HCT116 (cell line): ENCODE data around the gene SUSD3. TPM values are rescaled to one million over a fixed set of nuclear protein-coding genes. Genes with fewer than 3 reads are reported as not detected.

Experiments
- ATAC-seq: fragments of 200-7000 bp; cut with Tn5 transposase; 2 replicates; pipeline ENCODE4 v1.9.1; 2020; ENCODE audit warnings: mild to moderate bottlenecking, moderate library complexity
- BruUV-seq: library from RNA; stranded (reverse); fragments of 400-500 nt; replicated peaks from 2 replicates; lab custom pipeline; 2021; lab: Mats Ljungman, UMichigan
- CTCF ChIA-PET: fragments of 300-600 bp; sonication (Branson Sonifier 250); formaldehyde crosslinking; loops from one replicate; lab custom pipeline; 2021; ENCODE audit warnings: antibody characterized with exemption; lab: Charles Lee
- POLR2A ChIA-PET: fragments of 300-600, 350-600 bp; sonication (Branson Sonifier 250); formaldehyde crosslinking; loops from one replicate; lab custom pipeline; 2021; ENCODE audit warnings: antibody characterized with exemption; lab: Charles Lee
- RAD21 ChIA-PET, 2 experiments: fragments of 300-600 bp; sonication (Branson Sonifier 250); formaldehyde crosslinking; loops; one replicate each; lab custom pipeline; 2023; ENCODE audit warnings: low total read pairs in 2 of 2; ENCODE audit not compliant: uncharacterized antibody in 2 of 2, unreplicated experiment in 2 of 2, low non-redundant PET in 1 of 2; lab: Charles Lee
- DNase-seq: peaks from one replicate; pipeline ENCODE4 v3.0.0-alpha.2; 2010; ENCODE audit warnings: low read depth, low spot score
- H2AFZ ChIP-seq: fragments of 200-600 bp; shearing (Covaris generic), sonication (generic); 2 replicates; pipeline ENCODE4 v1.6.1; 2017; ENCODE audit warnings: low read depth, mixed run types, mixed read lengths, antibody characterized with exemption, low read length; ENCODE audit not compliant: poor library complexity, severe bottlenecking
- H3K27ac ChIP-seq: 2 replicates; pipeline ENCODE4 v1.5.1; 2012; ENCODE audit warnings: low read depth, low read length
- H3K27me3 ChIP-seq: fragments of 200-600 bp; sonication (generic); 2 replicates; pipeline ENCODE4 v1.6.1; 2016; ENCODE audit warnings: mixed run types, low read length, mixed read lengths; ENCODE audit not compliant: insufficient read depth
- H3K36me3 ChIP-seq, 2 experiments: fragments of 200-500 bp in 1 of 2; fragments of 200-600 bp in 1 of 2; sonication (Bioruptor generic) in 1 of 2; sonication (generic) in 1 of 2; 2 replicates each; pipeline versions ENCODE4 v1.5.1 to v1.6.1; 2014 to 2016; ENCODE audit warnings: low read length in 2 of 2, inconsistent platforms in 1 of 2, mixed read lengths in 1 of 2, mixed run types in 1 of 2; ENCODE audit not compliant: insufficient read depth in 2 of 2, control insufficient read depth in 1 of 2
- H3K4me1 ChIP-seq, 2 experiments: fragments of 200-600 bp in 1 of 2; sonication (generic) in 1 of 2; 2 replicates each; pipeline versions ENCODE4 v1.5.1 to v1.6.1; 2012 to 2017; ENCODE audit warnings: low read length in 2 of 2, inconsistent platforms in 1 of 2, mild to moderate bottlenecking in 1 of 2, mixed read lengths in 1 of 2, mixed run types in 1 of 2, moderate library complexity in 1 of 2; ENCODE audit not compliant: insufficient read depth in 2 of 2, control insufficient read depth in 1 of 2
- H3K4me2 ChIP-seq: fragments of 200-600 bp; sonication (generic); 2 replicates; pipeline ENCODE4 v1.6.1; 2017; ENCODE audit warnings: mixed run types, low read length, mixed read lengths
- H3K4me3 ChIP-seq, 2 experiments: fragments of 200-600 bp in 1 of 2; sonication (generic) in 1 of 2; replicated peaks in 1 of 2; 2 replicates each; pipeline ENCODE4 v1.5.1; 2011 to 2016; ENCODE audit warnings: low read length in 2 of 2, control low read depth in 1 of 2, low read depth in 1 of 2, mild to moderate bottlenecking in 1 of 2, mixed read lengths in 1 of 2, mixed run types in 1 of 2
- H3K79me2 ChIP-seq: fragments of 200-600 bp; sonication (generic); 2 replicates; pipeline ENCODE4 v1.6.1; 2017; ENCODE audit warnings: mild to moderate bottlenecking, mixed run types, low read length, moderate library complexity, mixed read lengths; ENCODE audit not compliant: insufficient read depth
- H3K9ac ChIP-seq: fragments of 200-600 bp; sonication (generic); 2 replicates; pipeline ENCODE4 v1.6.1; 2016; ENCODE audit warnings: low read length, mixed read lengths
- H3K9me2 ChIP-seq: fragments of 200-600 bp; sonication (generic), shearing (Covaris generic); 2 replicates; pipeline ENCODE4 v1.6.1; 2017; ENCODE audit warnings: mixed run types, mild to moderate bottlenecking, moderate library complexity; ENCODE audit not compliant: insufficient read depth
- H3K9me3 ChIP-seq, 2 experiments: fragments of 200-500 bp in 1 of 2; fragments of 200-600 bp in 1 of 2; sonication (Bioruptor generic) in 1 of 2; sonication (generic) in 1 of 2; 2 replicates each; pipeline ENCODE4 v1.6.1; 2014 to 2017; ENCODE audit warnings: low read length in 2 of 2, mixed read lengths in 2 of 2, inconsistent platforms in 1 of 2, low read depth in 1 of 2, mild to moderate bottlenecking in 1 of 2, mixed run types in 1 of 2, moderate library complexity in 1 of 2; ENCODE audit not compliant: control insufficient read depth in 1 of 2, insufficient read depth in 1 of 2
- H4K20me1 ChIP-seq: fragments of 200-600 bp; sonication (generic), shearing (Covaris generic); 2 replicates; pipeline ENCODE4 v1.6.1; 2017; ENCODE audit warnings: mixed run types, mild to moderate bottlenecking, moderate library complexity; ENCODE audit not compliant: insufficient read depth
- CTCF ChIP-seq, 3 experiments: fragments of 200-600 bp in 1 of 3; sonication (generic) in 1 of 3; IDR thresholded peaks in 2 of 3; conservative IDR thresholded peaks in 1 of 3; 2 replicates each; pipeline ENCODE4 v1.5.1; 2012 to 2017; ENCODE audit warnings: low read depth in 2 of 3, low read length in 2 of 3, antibody characterized with exemption in 1 of 3, borderline replicate concordance in 1 of 3, control low read depth in 1 of 3, mild to moderate bottlenecking in 1 of 3, mixed read lengths in 1 of 3, mixed run types in 1 of 3, moderate library complexity in 1 of 3; ENCODE audit not compliant: insufficient read depth in 1 of 3
- ELF1 ChIP-seq: IDR thresholded peaks from 2 replicates; pipeline ENCODE4 v1.6.1; 2012; ENCODE audit warnings: low read depth, borderline replicate concordance
- EZH2phosphoT487 ChIP-seq: fragments of 200-600 bp; IDR thresholded peaks from 2 replicates; pipeline ENCODE4 v1.6.1; 2018; ENCODE audit warnings: antibody characterized with exemption, borderline replicate concordance
- JUND ChIP-seq: IDR thresholded peaks from 2 replicates; pipeline ENCODE4 v1.6.1; 2012
- POLR2AphosphoS5 ChIP-seq: IDR thresholded peaks from 2 replicates; pipeline ENCODE4 v1.6.1; 2011; ENCODE audit warnings: mild to moderate bottlenecking, low read depth, low read length, moderate library complexity
- TCF7L2 ChIP-seq: IDR thresholded peaks from 2 replicates; pipeline ENCODE4 v1.7.0; 2011; ENCODE audit warnings: borderline replicate concordance, inconsistent platforms; ENCODE audit not compliant: insufficient read depth, insufficient read length; ENCODE audit errors: extremely low read depth
- intact Hi-C: fragments of 100-400 bp; cut with micrococcal nuclease; formaldehyde crosslinking; loops from 2 replicates; pipeline ENCODE4 v1.10.0; 2022
- total RNA-seq: library from RNA; stranded (reverse); gene quantifications from one replicate; pipeline ENCODE4 v1.2.1, GENCODE V29; 2021; ENCODE audit not compliant: unreplicated experiment

The SUSD3 gene
- total RNA-seq, 1 experiment from 2014 or later: 11.3 TPM

- Histone ChIP-seq H3K79me2 (no peaks in the 10 kb centered on the region; the same call in 1 of the 2 replicates), H3K4me1 (peaks cover 11 to 13% of the 10 kb centered on the region in 2 experiments; a peak in 3 of 4 replicates), H3K27ac (no peak overlapping the region), H3K27me3 (no peaks in the 10 kb centered on the region), H2AFZ (no peak overlapping the region), H3K4me3 (no peak overlapping the region), H3K9me2 (no peaks in the 10 kb centered on the region), H3K9me3 (no peaks in the 10 kb centered on the region), H3K36me3 (no peaks in the 10 kb centered on the region; a peak in 1 of 4 replicates)
- ChIA-PET POLR2A (interaction anchor here (1.3 kb wide), 1 partner anchor 8 kb away, joined by 3 read pairs; the partner anchor contains the start of gene NINJ1), CTCF (no interaction called here)
- intact Hi-C loops: no loop called here
- no TSS peak for BruUV-seq
- TF ChIP-seq CTCF (IDR thresholded peaks at IDR 0.05 in 2 of 3, conservative IDR thresholded peaks at IDR 0.05 in 1 of 3; ENCODE audit: borderline replicate concordance in 1 of 3, insufficient read depth in 1 of 3, low read depth in 2 of 3, low read length in 2 of 3): no peak
- no peak for TF ChIP-seq JUND
- no peak for TF ChIP-seq EZH2phosphoT487
- no peak for TF ChIP-seq POLR2AphosphoS5
- TF ChIP-seq TCF7L2: no peak
- TF ChIP-seq ELF1: no peak
- TF ChIP-seq, all 23 proteins: peak for 0
- DNase-seq: no peak
- H3K9ac ChIP-seq: no peak overlapping the region
- no peaks in the 10 kb centered on the region for H4K20me1 ChIP-seq
- RAD21 ChIA-PET: no interaction called here
- H3K4me2 ChIP-seq: no peak overlapping the region
- ATAC-seq: no peak
Measured at GRCh38 chr9:93126151-93126781, 67.8 kb downstream of the SUSD3 start.
